Measurements from ENCODE around the gene FAM131B.

The FAM131B gene

GRCh38 chr7:143303733-143304132 lies 58.8 kb downstream of the FAM131B start:
- Histone ChIP-seq H3K36me3 (ENCODE audit: control insufficient read depth, insufficient read depth, low read length) (peaks cover 66% of the 10 kb centered on the region), H3K27ac (ENCODE audit: insufficient read depth, low read length, poor library complexity, severe bottlenecking) (no peak overlapping the region), H3K27me3 (replicated peaks; ENCODE audit: control insufficient read depth, insufficient read depth, low read length, poor library complexity, severe bottlenecking) (no peaks in the 10 kb centered on the region), H3K4me3 (ENCODE audit: insufficient read depth, low read depth, low read length, poor library complexity, severe bottlenecking) (no peak overlapping the region), H3K4me1 (ENCODE audit: control insufficient read depth, insufficient read depth, low read length, poor library complexity, severe bottlenecking) (no peaks in the 10 kb centered on the region), H3K9me3 (ENCODE audit: control insufficient read depth, low read length) (no peaks in the 10 kb centered on the region)
- DNase-seq = no peak
